ENCODE data around the gene TTC28.

Gene TTC28

GRCh38 chr22:28394513-28395110 is 285.0 kb downstream of the TTC28 start:
- TF ChIP-seq CTCF (IDR thresholded peaks at IDR 0.05; ENCODE audit: insufficient read depth, low read length, missing control alignments) = no peak
- CTCF ChIA-PET = no interaction called here

GRCh38 chr22:28381429-28382167 is 298.0 kb downstream of the TTC28 start:
- no peak overlapping the region for H3K4me3 ChIP-seq (ENCODE audit: low read depth, low read length)
- TF ChIP-seq CTCF (IDR thresholded peaks at IDR 0.05; ENCODE audit: insufficient read depth, low read length, missing control alignments) = no peak
- DNase-seq (ENCODE audit: low read depth, low spot score) = no peak
- ChIA-PET POLR2A (no interaction called here), CTCF (interaction anchor here (0.6 to 1.3 kb wide), 2 partner anchors 10 to 41 kb away, joined by 3 read pairs; no protein-coding TSS in a partner anchor)

More at GRCh38 chr22:28394513-28395110, 285.0 kb downstream of the TTC28 start:
- DNase-seq (ENCODE audit: low read depth, low spot score) = no peak
- H3K4me3 ChIP-seq (ENCODE audit: low read depth, low read length) = no peak overlapping the region
- POLR2A ChIA-PET = no interaction called here

- DNase-seq (ENCODE audit: low read depth, low spot score) = no peak
- ChIA-PET POLR2A (no interaction called here), CTCF (no interaction called here)
- no peak for TF ChIP-seq CTCF (IDR thresholded peaks at IDR 0.05; ENCODE audit: insufficient read depth, low read length, missing control alignments)
- H3K4me3 ChIP-seq (ENCODE audit: low read depth, low read length) = no peak overlapping the region
Observed at GRCh38 chr22:28379951-28380350, 299.7 kb downstream of the TTC28 start.

- no peak for DNase-seq (ENCODE audit: low read depth, low spot score)
- ChIA-PET POLR2A (no interaction called here), CTCF (no interaction called here)
- no peak overlapping the region for H3K4me3 ChIP-seq (ENCODE audit: low read depth, low read length)
- no peak for TF ChIP-seq CTCF (IDR thresholded peaks at IDR 0.05; ENCODE audit: insufficient read depth, low read length, missing control alignments)
Observed at GRCh38 chr22:28379075-28379779, 300.4 kb downstream of the TTC28 start.

- ChIA-PET CTCF (no interaction called here), POLR2A (no interaction called here)
- DNase-seq (ENCODE audit: low read depth, low spot score) = no peak
- no peak overlapping the region for H3K4me3 ChIP-seq (ENCODE audit: low read depth, low read length)
- TF ChIP-seq CTCF (IDR thresholded peaks at IDR 0.05; ENCODE audit: insufficient read depth, low read length, missing control alignments) = no peak
Observed at GRCh38 chr22:28375761-28376534, 303.7 kb downstream of the TTC28 start.

Measured in AG04449 (cell line).